GM12864 (cell line): ENCODE results near the gene CDH4.

ENCODE experiments used
- DNase-seq: peaks from one replicate; pipeline ENCODE4 v3.0.0-alpha.2; 2011; ENCODE audit warnings: low read depth
- H3K4me3 ChIP-seq: 2 replicates; pipeline ENCODE4 v1.5.1; 2011; ENCODE audit warnings: mild to moderate bottlenecking, low read depth, low read length, control low read depth
- CTCF ChIP-seq: IDR thresholded peaks from 2 replicates; pipeline ENCODE4 v1.5.1; 2011; ENCODE audit warnings: low read depth, mild to moderate bottlenecking, moderate library complexity, low read length, control low read depth, inconsistent platforms; ENCODE audit errors: missing control alignments

Gene CDH4

GRCh38 chr20:61505508-61505907, 253.4 kb downstream of the CDH4 start:
- DNase-seq, result no peak
- TF ChIP-seq CTCF, result no peak
- H3K4me3 ChIP-seq, result no peak overlapping the region

- no peak for DNase-seq
- H3K4me3 ChIP-seq, result no peak overlapping the region
- TF ChIP-seq CTCF, result no peak
These were observed 255.7 kb downstream of the CDH4 start for GRCh38 chr20:61507778-61508177.

GRCh38 chr20:61508301-61509096, 256.4 kb downstream of the CDH4 start:
- DNase-seq, result no peak
- TF ChIP-seq CTCF, result no peak
- H3K4me3 ChIP-seq, result no peak overlapping the region

- TF ChIP-seq CTCF, result no peak
- H3K4me3 ChIP-seq, result no peak overlapping the region
- DNase-seq, result no peak
These were observed 258.8 kb downstream of the CDH4 start for GRCh38 chr20:61510778-61511330.

GRCh38 chr20:61512475-61512874, 260.4 kb downstream of the CDH4 start:
- no peak for TF ChIP-seq CTCF
- DNase-seq, result no peak
- H3K4me3 ChIP-seq, result no peak overlapping the region

GRCh38 chr20:61513124-61514017, 261.3 kb downstream of the CDH4 start:
- DNase-seq, result no peak
- TF ChIP-seq CTCF, result no peak
- no peak overlapping the region for H3K4me3 ChIP-seq
